Panc1 (cell line): Measurements from ENCODE around the gene PPP1R13L.

Experiments
- TCF7L2 ChIP-seq: IDR thresholded peaks from 2 replicates; pipeline ENCODE4 v1.6.1; 2011; ENCODE audit warnings: mild to moderate bottlenecking, low read depth, low read length, inconsistent platforms
- TF ChIP-seq, protein P1 (sequence below): fragments of 450-650 bp; IDR thresholded peaks from 2 replicates; pipeline ENCODE4 v1.5.1; 2017; ENCODE audit warnings: mild to moderate bottlenecking

DNA sequence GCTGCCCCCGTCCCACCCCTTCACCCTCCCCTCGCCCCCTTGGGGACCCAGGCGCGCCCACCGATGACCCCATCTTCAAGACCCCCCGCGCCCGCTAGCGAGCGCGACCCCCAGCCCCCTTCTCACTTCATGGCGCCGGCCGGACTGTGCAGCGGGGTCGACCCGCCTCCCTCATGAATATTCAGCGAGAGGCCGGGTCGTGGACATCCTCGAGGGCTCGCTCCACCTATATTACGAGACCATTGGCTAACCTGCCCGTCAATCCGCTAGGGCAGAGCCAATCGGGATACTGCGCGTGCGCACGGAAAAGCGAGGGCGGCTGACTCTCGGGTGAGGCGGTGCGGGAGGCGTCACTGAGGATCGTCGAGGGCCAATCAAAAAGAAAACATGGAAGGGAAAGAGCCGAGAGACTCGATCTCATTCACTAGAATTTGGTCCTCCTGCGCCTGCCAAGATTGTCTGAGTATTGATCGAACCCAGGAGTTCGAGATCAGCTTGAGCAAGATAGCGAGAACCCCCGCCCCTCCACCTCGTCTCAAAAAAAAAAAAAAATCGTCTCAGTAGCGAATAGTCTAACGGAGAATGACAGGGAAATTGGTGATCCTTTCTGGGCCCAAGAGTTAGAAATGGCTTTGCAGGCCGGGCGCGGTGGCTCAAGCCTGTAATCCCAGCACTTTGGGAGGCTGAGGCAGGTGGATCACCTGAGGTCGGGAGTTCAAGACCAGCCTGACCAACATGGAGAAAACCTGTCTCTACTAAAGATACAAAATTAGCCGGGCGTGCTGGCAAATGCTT, 34.3 kb downstream of the PPP1R13L start, which contains the start of gene ERCC2:
- TF ChIP-seq, protein P1, sequence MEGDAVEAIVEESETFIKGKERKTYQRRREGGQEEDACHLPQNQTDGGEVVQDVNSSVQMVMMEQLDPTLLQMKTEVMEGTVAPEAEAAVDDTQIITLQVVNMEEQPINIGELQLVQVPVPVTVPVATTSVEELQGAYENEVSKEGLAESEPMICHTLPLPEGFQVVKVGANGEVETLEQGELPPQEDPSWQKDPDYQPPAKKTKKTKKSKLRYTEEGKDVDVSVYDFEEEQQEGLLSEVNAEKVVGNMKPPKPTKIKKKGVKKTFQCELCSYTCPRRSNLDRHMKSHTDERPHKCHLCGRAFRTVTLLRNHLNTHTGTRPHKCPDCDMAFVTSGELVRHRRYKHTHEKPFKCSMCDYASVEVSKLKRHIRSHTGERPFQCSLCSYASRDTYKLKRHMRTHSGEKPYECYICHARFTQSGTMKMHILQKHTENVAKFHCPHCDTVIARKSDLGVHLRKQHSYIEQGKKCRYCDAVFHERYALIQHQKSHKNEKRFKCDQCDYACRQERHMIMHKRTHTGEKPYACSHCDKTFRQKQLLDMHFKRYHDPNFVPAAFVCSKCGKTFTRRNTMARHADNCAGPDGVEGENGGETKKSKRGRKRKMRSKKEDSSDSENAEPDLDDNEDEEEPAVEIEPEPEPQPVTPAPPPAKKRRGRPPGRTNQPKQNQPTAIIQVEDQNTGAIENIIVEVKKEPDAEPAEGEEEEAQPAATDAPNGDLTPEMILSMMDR = no peak
- no peak for TF ChIP-seq TCF7L2
